PC-3 (cell line): ENCODE measurements around the gene NOP14. TPM values are rescaled to one million over a fixed set of nuclear protein-coding genes. Genes with fewer than 3 reads are reported as not detected.

ENCODE experiments used
- ATAC-seq: fragments of 200-7000 bp; cut with Tn5 transposase; 2 replicates; pipeline ENCODE4 v1.9.1; 2020; ENCODE audit warnings: mild to moderate bottlenecking, moderate library complexity
- BruUV-seq: library from RNA; stranded (reverse); fragments of 400-500 nt; replicated peaks from 2 replicates; lab custom pipeline; 2021; lab: Mats Ljungman, UMichigan
- CTCF ChIA-PET: fragments of 300-600 bp; sonication (Branson Sonifier 250); formaldehyde crosslinking; loops from one replicate; lab custom pipeline; 2022; ENCODE audit warnings: antibody characterized with exemption; lab: Charles Lee
- POLR2A ChIA-PET: fragments of 300-600 bp; sonication (Branson Sonifier 250); formaldehyde crosslinking; loops from one replicate; lab custom pipeline; 2022; ENCODE audit warnings: antibody characterized with exemption; ENCODE audit not compliant: unreplicated experiment; lab: Charles Lee
- DNase-seq: peaks from one replicate; pipeline ENCODE4 v3.0.0-alpha.2; 2015
- H2AFZ ChIP-seq: fragments of 300-600 bp; sonication (generic); 2 replicates; pipeline ENCODE4 v1.6.0; 2016; ENCODE audit warnings: antibody characterized with exemption, low read length
- H3F3A ChIP-seq: fragments of 300-600 bp; sonication (generic); one replicate; pipeline ENCODE4 v1.6.0; 2017; ENCODE audit warnings: antibody characterized with exemption, low read length, control low read depth, mild to moderate bottlenecking; ENCODE audit not compliant: unreplicated experiment
- H3K27ac ChIP-seq: fragments of 300-600 bp; sonication (generic); 2 replicates; pipeline ENCODE4 v1.5.1; 2016; ENCODE audit warnings: mild to moderate bottlenecking, low read length
- H3K27me3 ChIP-seq: fragments of 300-600 bp; sonication (generic); 2 replicates; pipeline ENCODE4 v1.6.1; 2016; ENCODE audit warnings: low read length, mixed read lengths
- H3K36me3 ChIP-seq: fragments of 300-600 bp; sonication (generic); 2 replicates; pipeline ENCODE4 v1.6.1; 2016; ENCODE audit warnings: low read depth, mixed run types, low read length, mixed read lengths
- H3K4me1 ChIP-seq: fragments of 300-600 bp; sonication (generic); 2 replicates; pipeline ENCODE4 v1.5.1; 2016; ENCODE audit warnings: low read length; ENCODE audit not compliant: insufficient read depth
- H3K4me2 ChIP-seq: fragments of 300-600 bp; sonication (generic); 2 replicates; pipeline ENCODE4 v1.6.0; 2016; ENCODE audit warnings: low read length
- H3K4me3 ChIP-seq: fragments of 300-600 bp; sonication (generic); 2 replicates; pipeline ENCODE4 v1.5.1; 2016; ENCODE audit warnings: mild to moderate bottlenecking, low read length, mixed read lengths
- H3K79me2 ChIP-seq: fragments of 300-600 bp; sonication (generic); 2 replicates; pipeline ENCODE4 v1.6.1; 2017; ENCODE audit warnings: low read length, mixed read lengths
- H3K9ac ChIP-seq: fragments of 300-600 bp; sonication (generic); 2 replicates; pipeline ENCODE4 v1.6.0; 2016; ENCODE audit warnings: mild to moderate bottlenecking, low read length
- H3K9me2 ChIP-seq: fragments of 300-600 bp; sonication (generic); replicated peaks from 2 replicates; pipeline ENCODE4 v1.6.1; 2016; ENCODE audit warnings: mixed run types, low read length, mixed read lengths
- H3K9me3 ChIP-seq: fragments of 300-600 bp; sonication (generic); 2 replicates; pipeline ENCODE4 v1.6.1; 2016; ENCODE audit warnings: low read length, mixed read lengths
- H4K20me1 ChIP-seq: fragments of 300-600 bp; sonication (generic); 2 replicates; pipeline ENCODE4 v1.6.1; 2016; ENCODE audit warnings: low read length, mixed read lengths
- EZH2 ChIP-seq: fragments of 300-600 bp; sonication (generic); IDR thresholded peaks from one replicate; pipeline ENCODE4 v1.6.1; 2017; ENCODE audit warnings: antibody characterized with exemption, mild to moderate bottlenecking, low read length; ENCODE audit not compliant: unreplicated experiment
- EZH2phosphoT487 ChIP-seq: fragments of 300-600 bp; sonication (generic); IDR thresholded peaks from 2 replicates; pipeline ENCODE4 v1.6.1; 2018; ENCODE audit warnings: mild to moderate bottlenecking, antibody characterized with exemption, low read length, borderline replicate concordance
- intact Hi-C: fragments of 100-400 bp; cut with micrococcal nuclease; formaldehyde crosslinking; loops from 2 replicates; pipeline ENCODE4 v1.9.0; 2023
- total RNA-seq: library from RNA; depleted of rRNA; stranded (reverse); fragments of >200 nt; gene quantifications from 2 replicates; pipeline ENCODE4 v1.2.3, GENCODE V29; 2014
- TF ChIP-seq, protein P1 (sequence below): fragments of 300-600 bp; sonication (generic); conservative IDR thresholded peaks from 2 replicates; pipeline ENCODE4 v1.5.1; 2017; ENCODE audit warnings: antibody characterized with exemption, low read depth, mild to moderate bottlenecking, low read length

The NOP14 gene
- total RNA-seq, 1 experiment from 2014 or later: 26.0 TPM

DNA sequence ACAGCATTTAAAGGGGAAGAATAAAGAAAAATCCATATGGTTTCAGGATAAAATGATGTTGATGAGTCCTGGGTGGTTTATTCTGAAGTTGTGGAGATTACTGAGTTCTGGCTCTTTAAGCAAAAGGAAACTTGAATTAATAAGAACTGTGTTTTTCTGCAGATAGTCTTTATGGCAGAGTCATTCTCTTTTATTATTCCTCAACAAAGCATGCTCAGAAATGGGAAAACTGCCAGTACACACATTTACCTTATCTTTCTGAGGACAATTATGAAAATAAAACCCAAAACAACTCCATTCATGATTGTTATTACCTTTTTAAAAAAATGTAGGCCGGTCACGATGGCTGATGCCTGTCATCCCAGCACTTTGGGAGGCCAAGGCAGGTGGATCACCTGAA, 61.1 kb downstream of the NOP14 start:
- Histone ChIP-seq H2AFZ (no peak overlapping the region), H3K27me3 (no peaks in the 10 kb centered on the region), H3K4me1 (peaks cover 20% of the 10 kb centered on the region), H3F3A (no peaks in the 10 kb centered on the region), H3K9ac (no peak overlapping the region), H3K4me2 (no peak overlapping the region), H3K79me2 (no peaks in the 10 kb centered on the region), H3K36me3 (peaks cover 6% of the 10 kb centered on the region), H3K4me3 (no peak overlapping the region), H3K9me3 (no peaks in the 10 kb centered on the region), H4K20me1 (no peaks in the 10 kb centered on the region), H3K27ac (no peak overlapping the region), H3K9me2 (no peaks in the 10 kb centered on the region)
- ATAC-seq (no peak), DNase-seq (no peak)
- POLR2A ChIA-PET: no interaction called here
- TF ChIP-seq, protein P1, sequence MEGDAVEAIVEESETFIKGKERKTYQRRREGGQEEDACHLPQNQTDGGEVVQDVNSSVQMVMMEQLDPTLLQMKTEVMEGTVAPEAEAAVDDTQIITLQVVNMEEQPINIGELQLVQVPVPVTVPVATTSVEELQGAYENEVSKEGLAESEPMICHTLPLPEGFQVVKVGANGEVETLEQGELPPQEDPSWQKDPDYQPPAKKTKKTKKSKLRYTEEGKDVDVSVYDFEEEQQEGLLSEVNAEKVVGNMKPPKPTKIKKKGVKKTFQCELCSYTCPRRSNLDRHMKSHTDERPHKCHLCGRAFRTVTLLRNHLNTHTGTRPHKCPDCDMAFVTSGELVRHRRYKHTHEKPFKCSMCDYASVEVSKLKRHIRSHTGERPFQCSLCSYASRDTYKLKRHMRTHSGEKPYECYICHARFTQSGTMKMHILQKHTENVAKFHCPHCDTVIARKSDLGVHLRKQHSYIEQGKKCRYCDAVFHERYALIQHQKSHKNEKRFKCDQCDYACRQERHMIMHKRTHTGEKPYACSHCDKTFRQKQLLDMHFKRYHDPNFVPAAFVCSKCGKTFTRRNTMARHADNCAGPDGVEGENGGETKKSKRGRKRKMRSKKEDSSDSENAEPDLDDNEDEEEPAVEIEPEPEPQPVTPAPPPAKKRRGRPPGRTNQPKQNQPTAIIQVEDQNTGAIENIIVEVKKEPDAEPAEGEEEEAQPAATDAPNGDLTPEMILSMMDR: no peak
- TF ChIP-seq EZH2 (no peak), EZH2phosphoT487 (no peak)
- CTCF ChIA-PET: no interaction called here
- BruUV-seq: no TSS peak
- intact Hi-C loops: loop anchor here (10.0 kb wide), 1 partner anchor 57 kb away; the partner anchor contains the start of gene ADD1

GRCh38 chr4:2901186-2901585, 62.0 kb downstream of the NOP14 start:
- Histone ChIP-seq H4K20me1 (no peaks in the 10 kb centered on the region), H3F3A (no peaks in the 10 kb centered on the region), H3K36me3 (peaks cover 6% of the 10 kb centered on the region), H3K4me1 (peaks cover 19% of the 10 kb centered on the region), H3K4me2 (0 out of 2 replicates have a peak overlapping the region, but pooled peaks have one; percentile 0), H3K9ac (no peak overlapping the region), H3K9me3 (no peaks in the 10 kb centered on the region), H3K27me3 (no peaks in the 10 kb centered on the region), H2AFZ (no peak overlapping the region), H3K27ac (no peak overlapping the region), H3K4me3 (no peak overlapping the region), H3K79me2 (no peaks in the 10 kb centered on the region), H3K9me2 (no peaks in the 10 kb centered on the region)
- DNase-seq (peak; percentile 28), ATAC-seq (peak; percentile 78)
- ChIA-PET POLR2A (no interaction called here), CTCF (no interaction called here)
- BruUV-seq: no TSS peak
- TF ChIP-seq EZH2: no peak
- TF ChIP-seq EZH2phosphoT487: no peak
- TF ChIP-seq, protein P1: no peak
- intact Hi-C loops: loop anchor here (10.0 kb wide), 1 partner anchor 56 kb away; the partner anchor contains the start of gene ADD1

DNA sequence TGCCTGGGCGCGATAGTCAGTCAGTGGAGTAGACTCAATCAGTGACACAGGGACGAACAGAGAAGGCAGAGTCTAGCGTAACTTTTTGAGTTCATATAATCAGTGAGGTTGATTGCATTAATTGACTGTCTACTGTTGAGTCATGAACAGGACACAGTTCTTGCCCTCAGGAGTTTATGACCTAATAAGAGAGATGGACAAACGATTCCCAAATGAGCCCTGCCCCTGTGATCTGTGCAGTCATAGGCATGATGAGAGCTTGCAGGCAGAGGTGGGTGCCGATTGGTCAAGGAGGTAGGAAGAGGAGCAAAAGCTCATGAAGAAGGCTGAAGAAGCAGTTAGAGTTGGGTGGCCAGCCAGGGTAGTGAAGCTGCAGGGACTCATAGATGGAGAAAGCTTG, 62.5 kb downstream of the NOP14 start:
- H4K20me1 ChIP-seq: no peaks in the 10 kb centered on the region
- no TSS peak for BruUV-seq
- CTCF ChIA-PET: no interaction called here
- peak; percentile 29 for ATAC-seq
- no peaks in the 10 kb centered on the region for H3K9me3 ChIP-seq
- H3K4me3 ChIP-seq: no peak overlapping the region
- intact Hi-C loops: loop anchor here (10.0 kb wide), 1 partner anchor 56 kb away; the partner anchor contains the start of gene ADD1
- H3K27me3 ChIP-seq: no peaks in the 10 kb centered on the region
- no peak overlapping the region for H2AFZ ChIP-seq
- TF ChIP-seq EZH2phosphoT487: no peak
- TF ChIP-seq, protein P1: no peak
- no peak for TF ChIP-seq EZH2
- H3K4me2 ChIP-seq: 0 out of 2 replicates have a peak overlapping the region, but pooled peaks have one; percentile 0
- H3F3A ChIP-seq: no peaks in the 10 kb centered on the region
- POLR2A ChIA-PET: no interaction called here
- DNase-seq: no peak
- H3K36me3 ChIP-seq: peaks cover 6% of the 10 kb centered on the region
- no peak overlapping the region for H3K27ac ChIP-seq
- peaks cover 19% of the 10 kb centered on the region for H3K4me1 ChIP-seq
- no peaks in the 10 kb centered on the region for H3K9me2 ChIP-seq
- H3K9ac ChIP-seq: no peak overlapping the region
- H3K79me2 ChIP-seq: no peaks in the 10 kb centered on the region
